ENCODE results near the gene INTS6. TPM values are rescaled to one million over a fixed set of nuclear protein-coding genes. Genes with fewer than 3 reads are reported as not detected.

The INTS6 gene
- total and polyA plus RNA-seq, 11 donors = 7.7 to 30.2 (median 23.4) TPM

GRCh38 chr13:51501096-51501495 is 48.3 kb upstream of the INTS6 start:
- Histone ChIP-seq H3K27ac (no peak overlapping the region), H3K9me3 (no peaks in the 10 kb centered on the region), H3K4me1 (no peaks in the 10 kb centered on the region), H3K36me3 (no peaks in the 10 kb centered on the region), H3K4me3 (no peak overlapping the region), H3K27me3 (no peaks in the 10 kb centered on the region)
- ATAC-seq (no peak), DNase-seq (no peak)
- TF ChIP-seq CTCF (IDR thresholded peaks at IDR 0.05) (no peak), POLR2A (IDR thresholded peaks at IDR 0.05) (no peak)
- 83 to 94% (median 90%) methylated on average over 4 of the region's 4 CpGs for WGBS, 4 donors
- intact Hi-C loops (cut with DNase I) = no loop called here

GRCh38 chr13:51500687-51501086 is 47.9 kb upstream of the INTS6 start:
- WGBS, 4 donors = 36 to 47% (median 45%) methylated on average over 2 of the region's 2 CpGs

GRCh38 chr13:51499841-51500240 is 47.0 kb upstream of the INTS6 start:
- WGBS, 4 donors = 94 to 97% (median 95%) methylated on average over 4 of the region's 4 CpGs
- no peak overlapping the region for H3K27ac ChIP-seq
- no peak overlapping the region for H3K4me3 ChIP-seq
- H3K4me1 ChIP-seq = no peaks in the 10 kb centered on the region
- intact Hi-C loops (cut with DNase I) = no loop called here
- DNase-seq = no peak
- no peak for ATAC-seq
- H3K9me3 ChIP-seq = no peaks in the 10 kb centered on the region
- no peaks in the 10 kb centered on the region for H3K36me3 ChIP-seq
- H3K27me3 ChIP-seq = no peaks in the 10 kb centered on the region
- no peak for TF ChIP-seq POLR2A (IDR thresholded peaks at IDR 0.05)
- no peak for TF ChIP-seq CTCF (IDR thresholded peaks at IDR 0.05)

More at GRCh38 chr13:51500687-51501086, 47.9 kb upstream of the INTS6 start:
- Histone ChIP-seq H3K9me3 (no peaks in the 10 kb centered on the region), H3K27ac (no peak overlapping the region), H3K36me3 (no peaks in the 10 kb centered on the region), H3K4me1 (no peaks in the 10 kb centered on the region), H3K4me3 (no peak overlapping the region), H3K27me3 (no peaks in the 10 kb centered on the region)
- intact Hi-C loops (cut with DNase I) = no loop called here
- ATAC-seq (no peak), DNase-seq (no peak)
- TF ChIP-seq POLR2A (IDR thresholded peaks at IDR 0.05) (no peak), CTCF (IDR thresholded peaks at IDR 0.05) (no peak)

DNA sequence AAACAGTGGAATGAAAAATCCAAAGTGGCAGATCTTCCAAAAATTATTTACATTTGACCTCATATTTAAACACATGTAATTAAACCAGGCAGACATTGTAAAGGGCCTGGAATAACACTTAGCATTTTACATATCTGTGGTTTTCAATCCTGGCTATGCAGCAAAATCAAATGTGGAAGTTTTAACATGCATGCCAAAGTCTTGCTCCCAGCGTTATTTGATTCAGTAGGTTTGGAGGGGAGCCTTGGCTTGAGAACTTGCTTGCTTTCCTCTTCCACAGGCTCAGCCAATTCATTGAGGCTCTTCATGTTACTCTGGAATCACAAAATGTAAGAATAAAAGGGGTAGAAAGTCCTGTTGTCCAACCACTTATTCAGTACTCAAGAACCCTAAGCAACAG is 42.5 kb upstream of the INTS6 start:
- H3K27ac ChIP-seq = no peak overlapping the region
- DNase-seq = no peak
- intact Hi-C loops (cut with DNase I) = no loop called here
- no peaks in the 10 kb centered on the region for H3K27me3 ChIP-seq
- H3K4me3 ChIP-seq = no peak overlapping the region
- TF ChIP-seq CTCF (IDR thresholded peaks at IDR 0.05) (no peak), POLR2A (IDR thresholded peaks at IDR 0.05) (no peak)
- H3K36me3 ChIP-seq = no peaks in the 10 kb centered on the region
- WGBS, 4 donors = 58 to 79% (median 77%) methylated on average over 1 of the region's 1 CpG
- no peak for ATAC-seq
- no peaks in the 10 kb centered on the region for H3K9me3 ChIP-seq
- H3K4me1 ChIP-seq = no peaks in the 10 kb centered on the region
